H9 (cell line): ENCODE data around the gene SLC36A3. TPM values are rescaled to one million over a fixed set of nuclear protein-coding genes. Genes with fewer than 3 reads are reported as not detected.

ENCODE experiments used
- DNase-seq: peaks from one replicate; pipeline ENCODE4 v3.0.0-alpha.2; 2017
- H2AFZ ChIP-seq: one replicate; pipeline ENCODE4 v1.6.1; 2013; ENCODE audit warnings: mild to moderate bottlenecking, low read length, control low read depth, moderate library complexity
- H2AK5ac ChIP-seq: 2 replicates; pipeline ENCODE4 v1.6.1; 2013; ENCODE audit warnings: low read length, control low read depth, mixed read lengths; ENCODE audit not compliant: insufficient read length
- H2BK120ac ChIP-seq: one replicate; pipeline ENCODE4 v1.6.1; 2013; ENCODE audit warnings: low read depth, mild to moderate bottlenecking, low read length, control low read depth, inconsistent platforms; ENCODE audit not compliant: poor library complexity, severe bottlenecking
- H2BK12ac ChIP-seq: 2 replicates; pipeline ENCODE4 v1.6.1; 2013; ENCODE audit warnings: low read length, control low read depth, mixed read lengths, low read depth; ENCODE audit not compliant: insufficient read length
- H2BK15ac ChIP-seq: 2 replicates; pipeline ENCODE4 v1.6.1; 2013; ENCODE audit warnings: low read depth, low read length, control low read depth
- H2BK20ac ChIP-seq: one replicate; pipeline ENCODE4 v1.6.1; 2013; ENCODE audit warnings: low read depth, mild to moderate bottlenecking, low read length, control low read depth, inconsistent platforms; ENCODE audit not compliant: poor library complexity, severe bottlenecking
- H2BK5ac ChIP-seq: 2 replicates; pipeline ENCODE4 v1.6.1; 2013; ENCODE audit warnings: low read length, control low read depth, mixed read lengths; ENCODE audit not compliant: insufficient read length
- H3K14ac ChIP-seq: 2 replicates; pipeline ENCODE4 v1.6.1; 2013; ENCODE audit warnings: low read length, control low read depth; ENCODE audit not compliant: insufficient read depth
- H3K18ac ChIP-seq: 2 replicates; pipeline ENCODE4 v1.6.1; 2013; ENCODE audit warnings: low read depth, mild to moderate bottlenecking, mixed read lengths, low read length, control low read depth; ENCODE audit not compliant: insufficient read length
- H3K23ac ChIP-seq: 2 replicates; pipeline ENCODE4 v1.6.1; 2013; ENCODE audit warnings: low read length, control low read depth, mixed read lengths, low read depth; ENCODE audit not compliant: insufficient read length
- H3K23me2 ChIP-seq: 2 replicates; pipeline ENCODE4 v1.6.1; 2013; ENCODE audit warnings: low read depth, mild to moderate bottlenecking, mixed read lengths, low read length, control low read depth; ENCODE audit not compliant: insufficient read length, poor library complexity, severe bottlenecking
- H3K27ac ChIP-seq: 2 replicates; pipeline ENCODE4 v1.5.1; 2013; ENCODE audit warnings: low read length, control low read depth, mixed read lengths, low read depth; ENCODE audit not compliant: insufficient read length
- H3K27me3 ChIP-seq: 2 replicates; pipeline ENCODE4 v1.6.1; 2013; ENCODE audit warnings: low read length, control low read depth, inconsistent platforms; ENCODE audit not compliant: insufficient read depth
- H3K4ac ChIP-seq: 2 replicates; pipeline ENCODE4 v1.6.1; 2013; ENCODE audit warnings: low read depth, mild to moderate bottlenecking, control low read depth, inconsistent platforms, low read length, moderate library complexity
- H3K4me1 ChIP-seq: 2 replicates; pipeline ENCODE4 v1.6.1; 2013; ENCODE audit warnings: low read length, control low read depth, inconsistent platforms; ENCODE audit not compliant: insufficient read depth
- H3K4me2 ChIP-seq: 2 replicates; pipeline ENCODE4 v1.6.1; 2013; ENCODE audit warnings: low read length, control low read depth, mixed read lengths; ENCODE audit not compliant: insufficient read length, insufficient read depth
- H3K56ac ChIP-seq: 2 replicates; pipeline ENCODE4 v1.6.1; 2013; ENCODE audit warnings: low read depth, mild to moderate bottlenecking, mixed read lengths, low read length, control low read depth; ENCODE audit not compliant: insufficient read length
- H3K79me1 ChIP-seq: 2 replicates; pipeline ENCODE4 v1.6.1; 2013; ENCODE audit warnings: low read depth, mild to moderate bottlenecking, moderate library complexity, low read length, control low read depth, inconsistent platforms; ENCODE audit not compliant: insufficient read depth, poor library complexity, severe bottlenecking
- H3K79me2 ChIP-seq: 2 replicates; pipeline ENCODE4 v1.6.1; 2013; ENCODE audit warnings: low read length, control low read depth, inconsistent platforms; ENCODE audit not compliant: insufficient read depth
- H3K9ac ChIP-seq: 2 replicates; pipeline ENCODE4 v1.6.1; 2013; ENCODE audit warnings: low read length, control low read depth, mixed read lengths; ENCODE audit not compliant: insufficient read length; ENCODE audit errors: extremely low read depth
- H3K9me3 ChIP-seq: one replicate; pipeline ENCODE4 v1.6.1; 2013; ENCODE audit warnings: low read depth, low read length, inconsistent platforms; ENCODE audit not compliant: control insufficient read depth
- H3T11ph ChIP-seq: one replicate; pipeline ENCODE4 v1.6.1; 2013; ENCODE audit warnings: mild to moderate bottlenecking, low read length, control low read depth, inconsistent platforms
- H4K20me1 ChIP-seq: one replicate; pipeline ENCODE4 v1.6.1; 2013; ENCODE audit not compliant: control insufficient read depth, insufficient read length, insufficient read depth
- H4K5ac ChIP-seq: 2 replicates; pipeline ENCODE4 v1.6.1; 2013; ENCODE audit warnings: low read depth, mild to moderate bottlenecking, mixed read lengths, low read length, control low read depth; ENCODE audit not compliant: insufficient read length
- H4K8ac ChIP-seq: replicated peaks from 2 replicates; pipeline ENCODE4 v1.6.1; 2013; ENCODE audit warnings: low read length, control low read depth, mixed read lengths, low read depth; ENCODE audit not compliant: insufficient read length
- H4K91ac ChIP-seq: 2 replicates; pipeline ENCODE4 v1.6.1; 2013; ENCODE audit warnings: low read depth, mild to moderate bottlenecking, moderate library complexity, mixed read lengths, low read length, control low read depth; ENCODE audit not compliant: insufficient read length
- H3K27ac Mint-ChIP-seq, 3 experiments: 2 replicates in 2 of 3; 3 replicates in 1 of 3; pipeline ENCODE4 v1.8.0; 2020 to 2021; ENCODE audit warnings: mixed read lengths in 3 of 3, mild to moderate bottlenecking in 1 of 3, moderate library complexity in 1 of 3
- H3K27me3 Mint-ChIP-seq: 2 replicates; pipeline ENCODE4 v1.8.0; 2021; ENCODE audit warnings: low read depth, mild to moderate bottlenecking, moderate library complexity, mixed read lengths
- H3K36me3 Mint-ChIP-seq, 3 experiments: 2 replicates in 2 of 3; 3 replicates in 1 of 3; pipeline ENCODE4 v1.8.0; 2020 to 2021; ENCODE audit warnings: low read depth in 3 of 3, mixed read lengths in 3 of 3; ENCODE audit not compliant: insufficient read depth in 1 of 3
- H3K4me1 Mint-ChIP-seq, 2 experiments: 2 replicates each; pipeline ENCODE4 v1.8.0; 2020; ENCODE audit warnings: mixed read lengths in 2 of 2
- H3K4me3 Mint-ChIP-seq, 2 experiments: 2 replicates in 1 of 2; 3 replicates in 1 of 2; pipeline ENCODE4 v1.8.0; 2020 to 2021; ENCODE audit warnings: mild to moderate bottlenecking in 2 of 2, mixed read lengths in 2 of 2, moderate library complexity in 1 of 2
- H3K9me3 Mint-ChIP-seq, 2 experiments: 2 replicates in 1 of 2; 3 replicates in 1 of 2; pipeline ENCODE4 v1.8.0; 2020; ENCODE audit warnings: mild to moderate bottlenecking in 2 of 2, mixed read lengths in 2 of 2, moderate library complexity in 1 of 2
- CTCF ChIP-seq: fragments of 200-600 bp; sonication (generic); conservative IDR thresholded peaks from 3 replicates; pipeline ENCODE4 v1.8.0; 2021; ENCODE audit warnings: antibody characterized with exemption, mild to moderate bottlenecking
- WGBS: extraction: QIAGEN DNeasy Blood & Tissue Kit; methylation state at CpG from one replicate; pipeline ENCODE4 v1.1.7; 2013; ENCODE audit warnings: missing lambda C conversion rate, low lambda C conversion rate, mixed read lengths; ENCODE audit not compliant: insufficient read length; ENCODE audit errors: extremely low coverage; 5-methylcytosine and 5-hydroxymethylcytosine counted together
- total RNA-seq: library from RNA; stranded (reverse); gene quantifications from 2 replicates; pipeline ENCODE4 v1.2.1, GENCODE V29; 2021

The SLC36A3 gene
- total RNA-seq, 1 experiment from 2014 or later: not detected

- H3K27me3 Mint-ChIP-seq: no peaks in the 10 kb centered on the region; the same call in 1 of the 2 replicates
- H3K4me1 Mint-ChIP-seq: peaks cover 7 to 12% of the 10 kb centered on the region in 2 experiments
- no peak for TF ChIP-seq CTCF
- H3K9me3 ChIP-seq: no peaks in the 10 kb centered on the region
- no peak overlapping the region for H3K27ac ChIP-seq
- H2AK5ac ChIP-seq: no peak overlapping the region
- H3K79me1 ChIP-seq: no peaks in the 10 kb centered on the region
- no peak overlapping the region for H2AFZ ChIP-seq
- H4K20me1 ChIP-seq: no peaks in the 10 kb centered on the region
- H3K9me3 Mint-ChIP-seq: no peaks in the 10 kb centered on the region
- no peaks in the 10 kb centered on the region for H3K23me2 ChIP-seq
- no peak overlapping the region for H2BK5ac ChIP-seq
- no peak overlapping the region for H3K4me3 Mint-ChIP-seq
- H3T11ph ChIP-seq: no peak overlapping the region
- no peaks in the 10 kb centered on the region for H3K27me3 ChIP-seq
- no peak overlapping the region for H3K14ac ChIP-seq
- no peak overlapping the region for H3K56ac ChIP-seq
- H2BK120ac ChIP-seq: no peak overlapping the region
- H3K27ac Mint-ChIP-seq: no peak overlapping the region
- H2BK12ac ChIP-seq: no peak overlapping the region
- H4K91ac ChIP-seq: no peak overlapping the region
- H3K4ac ChIP-seq: no peak overlapping the region
- H4K5ac ChIP-seq: no peak overlapping the region
- no peak overlapping the region for H3K4me2 ChIP-seq
- WGBS: no CpG with 5 or more reads among the region's 2 CpGs
- no peak overlapping the region for H3K18ac ChIP-seq
- H2BK15ac ChIP-seq: no peak overlapping the region
- no peaks in the 10 kb centered on the region for H3K79me2 ChIP-seq
- no peaks in the 10 kb centered on the region for H3K4me1 ChIP-seq
- H3K9ac ChIP-seq: no peak overlapping the region
- no peak overlapping the region for H4K8ac ChIP-seq
- H3K36me3 Mint-ChIP-seq: no peaks in the 10 kb centered on the region
- no peak overlapping the region for H2BK20ac ChIP-seq
- no peak overlapping the region for H3K23ac ChIP-seq
- DNase-seq: no peak
Observed at GRCh38 chr5:151228986-151229385, 74.6 kb downstream of the SLC36A3 start.
